ENCODE measurements around the gene PIMREG.
"Not testable (repeated sequence)": the region's sequence is repeated elsewhere in the genome, so short reads cannot be mapped to it uniquely, and the experiment has no call there.

The PIMREG gene

GRCh38 chr17:6480303-6480675 lies 36.0 kb downstream of the PIMREG start:
- H3K4me3 ChIP-seq (ENCODE audit: extremely low read depth, insufficient read depth, low read length, poor library complexity, severe bottlenecking): no peak overlapping the region
- H3K27ac ChIP-seq (ENCODE audit: low read depth, low read length, severe bottlenecking): no peak overlapping the region
- peaks cover 14% of the 10 kb centered on the region for H3K4me1 ChIP-seq (ENCODE audit: control insufficient read depth, insufficient read depth, low read length, poor library complexity, severe bottlenecking)
- H3K9me3 ChIP-seq (ENCODE audit: control insufficient read depth, low read length): no peaks in the 10 kb centered on the region
- H3K36me3 ChIP-seq (ENCODE audit: control insufficient read depth, insufficient read depth, low read length): no peaks in the 10 kb centered on the region
- WGBS, 2 experiments (ENCODE audit: insufficient coverage in 2 of 2): 32 to 44% methylated on average over 3 to 5 of the region's 9 CpGs

- WGBS, 2 experiments (ENCODE audit: insufficient coverage in 2 of 2): 94% methylated on average over 5 to 6 of the region's 6 CpGs
These were observed 37.8 kb downstream of the PIMREG start for GRCh38 chr17:6482105-6482455.

GRCh38 chr17:6482796-6483195 lies 38.5 kb downstream of the PIMREG start:
- H3K9me3 ChIP-seq (ENCODE audit: control insufficient read depth, low read length); H3K4me1 ChIP-seq (ENCODE audit: control insufficient read depth, insufficient read depth, low read length, poor library complexity, severe bottlenecking); H3K4me3 ChIP-seq (ENCODE audit: extremely low read depth, insufficient read depth, low read length, poor library complexity, severe bottlenecking); H3K36me3 ChIP-seq (ENCODE audit: control insufficient read depth, insufficient read depth, low read length); H3K27ac ChIP-seq (ENCODE audit: low read depth, low read length, severe bottlenecking): not testable (repeated sequence)
- 83 to 91% methylated on average over 6 of the region's 10 CpGs for WGBS, 2 experiments (ENCODE audit: insufficient coverage in 2 of 2)

More at GRCh38 chr17:6482105-6482455, 37.8 kb downstream of the PIMREG start:
- Histone ChIP-seq H3K4me3 (ENCODE audit: extremely low read depth, insufficient read depth, low read length, poor library complexity, severe bottlenecking) (no peak overlapping the region), H3K27ac (ENCODE audit: low read depth, low read length, severe bottlenecking) (no peak overlapping the region), H3K9me3 (ENCODE audit: control insufficient read depth, low read length) (no peaks in the 10 kb centered on the region), H3K4me1 (ENCODE audit: control insufficient read depth, insufficient read depth, low read length, poor library complexity, severe bottlenecking) (no peaks in the 10 kb centered on the region), H3K36me3 (ENCODE audit: control insufficient read depth, insufficient read depth, low read length) (no peaks in the 10 kb centered on the region)

GRCh38 chr17:6483507-6483906 lies 39.3 kb downstream of the PIMREG start:
- Histone ChIP-seq H3K9me3 (ENCODE audit: control insufficient read depth, low read length) (no peaks in the 10 kb centered on the region), H3K4me1 (ENCODE audit: control insufficient read depth, insufficient read depth, low read length, poor library complexity, severe bottlenecking) (no peaks in the 10 kb centered on the region), H3K27ac (ENCODE audit: low read depth, low read length, severe bottlenecking) (no peak overlapping the region), H3K4me3 (ENCODE audit: extremely low read depth, insufficient read depth, low read length, poor library complexity, severe bottlenecking) (no peak overlapping the region), H3K36me3 (ENCODE audit: control insufficient read depth, insufficient read depth, low read length) (no peaks in the 10 kb centered on the region)
- 89 to 90% methylated on average over 10 to 13 of the region's 16 CpGs for WGBS, 2 experiments (ENCODE audit: insufficient coverage in 2 of 2)

GRCh38 chr17:6485646-6486412 lies 41.6 kb downstream of the PIMREG start:
- 70 to 77% methylated on average over 3 of the region's 5 CpGs for WGBS, 2 experiments (ENCODE audit: insufficient coverage in 2 of 2)
- no peaks in the 10 kb centered on the region for H3K36me3 ChIP-seq (ENCODE audit: control insufficient read depth, insufficient read depth, low read length)
- H3K4me3 ChIP-seq (ENCODE audit: extremely low read depth, insufficient read depth, low read length, poor library complexity, severe bottlenecking): no peak overlapping the region
- no peaks in the 10 kb centered on the region for H3K9me3 ChIP-seq (ENCODE audit: control insufficient read depth, low read length)
- H3K27ac ChIP-seq (ENCODE audit: low read depth, low read length, severe bottlenecking): no peak overlapping the region
- no peaks in the 10 kb centered on the region for H3K4me1 ChIP-seq (ENCODE audit: control insufficient read depth, insufficient read depth, low read length, poor library complexity, severe bottlenecking)

- no peaks in the 10 kb centered on the region for H3K4me1 ChIP-seq (ENCODE audit: control insufficient read depth, insufficient read depth, low read length, poor library complexity, severe bottlenecking)
- H3K9me3 ChIP-seq (ENCODE audit: control insufficient read depth, low read length): no peaks in the 10 kb centered on the region
- no peaks in the 10 kb centered on the region for H3K36me3 ChIP-seq (ENCODE audit: control insufficient read depth, insufficient read depth, low read length)
- WGBS, 2 experiments (ENCODE audit: insufficient coverage in 2 of 2): 81 to 84% methylated on average over 10 to 11 of the region's 13 CpGs
- no peak overlapping the region for H3K27ac ChIP-seq (ENCODE audit: low read depth, low read length, severe bottlenecking)
- no peak overlapping the region for H3K4me3 ChIP-seq (ENCODE audit: extremely low read depth, insufficient read depth, low read length, poor library complexity, severe bottlenecking)
These were observed 43.2 kb downstream of the PIMREG start for GRCh38 chr17:6487251-6488007.

GRCh38 chr17:6488008-6488539 lies 43.8 kb downstream of the PIMREG start:
- Histone ChIP-seq H3K4me1 (ENCODE audit: control insufficient read depth, insufficient read depth, low read length, poor library complexity, severe bottlenecking) (no peaks in the 10 kb centered on the region), H3K27ac (ENCODE audit: low read depth, low read length, severe bottlenecking) (no peak overlapping the region), H3K9me3 (ENCODE audit: control insufficient read depth, low read length) (no peaks in the 10 kb centered on the region), H3K4me3 (ENCODE audit: extremely low read depth, insufficient read depth, low read length, poor library complexity, severe bottlenecking) (no peak overlapping the region), H3K36me3 (ENCODE audit: control insufficient read depth, insufficient read depth, low read length) (no peaks in the 10 kb centered on the region)
- WGBS, 2 experiments (ENCODE audit: insufficient coverage in 2 of 2): 77 to 82% methylated on average over 6 of the region's 6 CpGs

- H3K4me3 ChIP-seq (ENCODE audit: extremely low read depth, insufficient read depth, low read length, poor library complexity, severe bottlenecking): no peak overlapping the region
- WGBS, 2 experiments (ENCODE audit: insufficient coverage in 2 of 2): 86 to 88% methylated on average over 3 to 5 of the region's 6 CpGs
- H3K4me1 ChIP-seq (ENCODE audit: control insufficient read depth, insufficient read depth, low read length, poor library complexity, severe bottlenecking): no peaks in the 10 kb centered on the region
- H3K9me3 ChIP-seq (ENCODE audit: control insufficient read depth, low read length): no peaks in the 10 kb centered on the region
- no peak overlapping the region for H3K27ac ChIP-seq (ENCODE audit: low read depth, low read length, severe bottlenecking)
- no peaks in the 10 kb centered on the region for H3K36me3 ChIP-seq (ENCODE audit: control insufficient read depth, insufficient read depth, low read length)
These were observed 44.8 kb downstream of the PIMREG start for GRCh38 chr17:6489016-6489550.

- no peaks in the 10 kb centered on the region for H3K9me3 ChIP-seq (ENCODE audit: control insufficient read depth, low read length)
- no peak overlapping the region for H3K4me3 ChIP-seq (ENCODE audit: extremely low read depth, insufficient read depth, low read length, poor library complexity, severe bottlenecking)
- H3K27ac ChIP-seq (ENCODE audit: low read depth, low read length, severe bottlenecking): no peak overlapping the region
- WGBS, 2 experiments (ENCODE audit: insufficient coverage in 2 of 2): 83 to 92% methylated on average over 5 to 6 of the region's 7 CpGs
- no peaks in the 10 kb centered on the region for H3K36me3 ChIP-seq (ENCODE audit: control insufficient read depth, insufficient read depth, low read length)
- no peaks in the 10 kb centered on the region for H3K4me1 ChIP-seq (ENCODE audit: control insufficient read depth, insufficient read depth, low read length, poor library complexity, severe bottlenecking)
These were observed 46.9 kb downstream of the PIMREG start for GRCh38 chr17:6491071-6491700.

GRCh38 chr17:6492892-6493674 lies 48.8 kb downstream of the PIMREG start:
- WGBS, 2 experiments (ENCODE audit: insufficient coverage in 2 of 2): 81 to 97% methylated on average over 3 to 4 of the region's 4 CpGs
- Histone ChIP-seq H3K27ac (ENCODE audit: low read depth, low read length, severe bottlenecking) (no peak overlapping the region), H3K36me3 (ENCODE audit: control insufficient read depth, insufficient read depth, low read length) (no peaks in the 10 kb centered on the region), H3K9me3 (ENCODE audit: control insufficient read depth, low read length) (no peaks in the 10 kb centered on the region), H3K4me3 (ENCODE audit: extremely low read depth, insufficient read depth, low read length, poor library complexity, severe bottlenecking) (no peak overlapping the region), H3K4me1 (ENCODE audit: control insufficient read depth, insufficient read depth, low read length, poor library complexity, severe bottlenecking) (peaks cover 18% of the 10 kb centered on the region)
